HepG2 (cell line): Measurements from ENCODE around the gene SGCB. TPM values are rescaled to one million over a fixed set of nuclear protein-coding genes. Genes with fewer than 3 reads are reported as not detected.

ENCODE experiments used
- ATAC-seq: fragments of 200-7000 bp; cut with Tn5 transposase; 3 replicates; pipeline ENCODE4 v1.9.1; 2020; ENCODE audit warnings: mild to moderate bottlenecking, moderate library complexity
- BruUV-seq: library from RNA; stranded (reverse); fragments of 400-500 nt; replicated peaks from 2 replicates; lab custom pipeline; 2021; lab: Mats Ljungman, UMichigan
- CTCF ChIA-PET: fragments of 300-600 bp; formaldehyde crosslinking; extraction: SDS; loops from one replicate; lab custom pipeline; 2021; ENCODE audit warnings: low total read pairs, inconsistent platforms, low intra/inter-chr PET ratio; lab: Yijun Ruan, JAX
- POLR2A ChIA-PET: fragments of 350-600 bp; sonication (Branson Sonifier 250); formaldehyde crosslinking; loops from one replicate; lab custom pipeline; 2020; ENCODE audit warnings: antibody characterized with exemption, inconsistent platforms; lab: Yijun Ruan, JAX
- DNase-seq: peaks from one replicate; pipeline ENCODE4 v3.0.0-alpha.2; 2015; ENCODE audit warnings: low spot score
- FAIRE-seq: peaks from 3 replicates; lab custom pipeline; 2011; peaks lifted over from hg19 to GRCh38; lab: Jason Lieb, UNC
- H2AFZ ChIP-seq: one replicate; pipeline ENCODE4 v1.6.1; 2011; ENCODE audit warnings: low read length, inconsistent platforms
- H3K27ac ChIP-seq: fragments of 300-600 bp; 3 replicates; pipeline ENCODE4 v1.8.0; 2011; ENCODE audit warnings: mixed run types, mild to moderate bottlenecking, mixed read lengths, low read length, inconsistent platforms; ENCODE audit not compliant: insufficient read depth; ENCODE audit errors: extremely low read length
- H3K27me3 ChIP-seq, 2 experiments: fragments of 200-600 bp in 1 of 2; 2 replicates in 1 of 2; 3 replicates in 1 of 2; pipeline versions ENCODE4 v1.6.0 to v1.8.0; 2011; ENCODE audit warnings: low read length in 2 of 2, mild to moderate bottlenecking in 2 of 2, moderate library complexity in 2 of 2, inconsistent platforms in 1 of 2; ENCODE audit not compliant: insufficient read depth in 2 of 2, control insufficient read depth in 1 of 2
- H3K36me3 ChIP-seq, 2 experiments: fragments of 200-600 bp in 1 of 2; replicated peaks in 1 of 2; 2 replicates in 1 of 2; 3 replicates in 1 of 2; pipeline versions ENCODE4 v1.5.1 to v1.8.0; 2011; ENCODE audit warnings: low read length in 2 of 2, inconsistent platforms in 1 of 2; ENCODE audit not compliant: insufficient read depth in 2 of 2, control insufficient read depth in 1 of 2
- H3K4me1 ChIP-seq: 2 replicates; pipeline ENCODE4 v1.5.1; 2012; ENCODE audit warnings: low read length, inconsistent platforms; ENCODE audit not compliant: insufficient read depth
- H3K4me2 ChIP-seq: 2 replicates; pipeline ENCODE4 v1.6.0; 2011; ENCODE audit warnings: low read depth, low read length, inconsistent platforms
- H3K4me3 ChIP-seq, 3 experiments: fragments of 200-600 bp in 1 of 3; sonication (generic), shearing (Covaris generic) in 1 of 3; replicated peaks in 1 of 3; 2 replicates each; pipeline ENCODE4 v1.5.1; 2011 to 2016; ENCODE audit warnings: low read length in 3 of 3, inconsistent platforms in 2 of 3, low read depth in 2 of 3, mild to moderate bottlenecking in 2 of 3, control low read depth in 1 of 3, mixed read lengths in 1 of 3; ENCODE audit not compliant: insufficient read depth in 1 of 3
- H3K79me2 ChIP-seq: one replicate; pipeline ENCODE4 v1.6.1; 2011; ENCODE audit warnings: low read length, inconsistent platforms; ENCODE audit not compliant: insufficient read depth
- H3K9ac ChIP-seq: 2 replicates; pipeline ENCODE4 v1.6.0; 2011; ENCODE audit warnings: mild to moderate bottlenecking, low read depth, low read length, inconsistent platforms; ENCODE audit not compliant: insufficient read depth
- H3K9me3 ChIP-seq: 2 replicates; pipeline ENCODE4 v1.5.1; 2012; ENCODE audit warnings: mild to moderate bottlenecking, low read length
- H4K20me1 ChIP-seq: 2 replicates; pipeline ENCODE4 v1.6.0; 2011; ENCODE audit warnings: inconsistent platforms, mild to moderate bottlenecking, low read length, moderate library complexity; ENCODE audit not compliant: insufficient read depth
- ELF1 ChIP-seq: sonication (generic); formaldehyde crosslinking; IDR thresholded peaks from 2 replicates; pipeline ENCODE4 v1.4.0; 2020; ENCODE audit warnings: missing genetic modification reagents
- FOXA3 ChIP-seq: IDR thresholded peaks from 2 replicates; pipeline ENCODE4 v1.6.1; 2016; ENCODE audit warnings: missing genetic modification reagents, missing compliant biosample characterization
- HMG20A ChIP-seq: IDR thresholded peaks from 2 replicates; pipeline ENCODE4 v1.6.1; 2016; ENCODE audit warnings: borderline replicate concordance
- MLLT10 ChIP-seq: sonication (generic); formaldehyde crosslinking; IDR thresholded peaks from 2 replicates; pipeline ENCODE4 v1.4.0; 2020; ENCODE audit warnings: missing genetic modification reagents
- MXI1 ChIP-seq: IDR thresholded peaks from 3 replicates; pipeline ENCODE4 v1.6.1; 2012; ENCODE audit warnings: low read depth, low read length, inconsistent platforms, borderline replicate concordance
- NONO ChIP-seq, 2 experiments: fragments of 450-650 bp in 1 of 2; sonication (generic) in 1 of 2; formaldehyde crosslinking in 1 of 2; IDR thresholded peaks in 1 of 2; conservative IDR thresholded peaks in 1 of 2; 2 replicates each; pipeline versions ENCODE4 v1.6.1 to v1.8.0; 2017 to 2022; ENCODE audit warnings: mild to moderate bottlenecking in 1 of 2, missing genetic modification reagents in 1 of 2, moderate library complexity in 1 of 2
- SMARCE1 ChIP-seq: fragments of 450-650 bp; IDR thresholded peaks from 2 replicates; pipeline ENCODE4 v1.6.1; 2017; ENCODE audit warnings: borderline replicate concordance
- ZBTB26 ChIP-seq: IDR thresholded peaks from 2 replicates; pipeline ENCODE4 v1.6.1; 2016; ENCODE audit warnings: missing compliant biosample characterization, missing genetic modification reagents, borderline replicate concordance
- ZNF274 ChIP-seq: sonication (generic); formaldehyde crosslinking; IDR thresholded peaks from 2 replicates; pipeline ENCODE4 v1.5.1; 2020; ENCODE audit warnings: mild to moderate bottlenecking, missing genetic modification reagents
- ZNF280B ChIP-seq: sonication (generic); formaldehyde crosslinking; IDR thresholded peaks from 2 replicates; pipeline ENCODE4 v1.5.0; 2020; ENCODE audit warnings: missing genetic modification reagents, mild to moderate bottlenecking, borderline replicate concordance
- ZNF414 ChIP-seq: sonication (generic); formaldehyde crosslinking; IDR thresholded peaks from 2 replicates; pipeline ENCODE4 v1.5.0; 2020; ENCODE audit warnings: missing genetic modification reagents
- ZNF446 ChIP-seq: sonication (generic); formaldehyde crosslinking; IDR thresholded peaks from 2 replicates; pipeline ENCODE4 v1.5.0; 2020; ENCODE audit warnings: mild to moderate bottlenecking, missing genetic modification reagents
- ZNF615 ChIP-seq: sonication (generic); formaldehyde crosslinking; IDR thresholded peaks from 2 replicates; pipeline ENCODE4 v1.5.0; 2020; ENCODE audit warnings: mild to moderate bottlenecking, missing genetic modification reagents, borderline replicate concordance
- ZNF674 ChIP-seq: sonication (generic); formaldehyde crosslinking; IDR thresholded peaks from 2 replicates; pipeline ENCODE4 v1.5.0; 2020; ENCODE audit warnings: low read depth, mild to moderate bottlenecking, missing genetic modification reagents
- ZNF772 ChIP-seq: sonication (generic); formaldehyde crosslinking; IDR thresholded peaks from 2 replicates; pipeline ENCODE4 v1.5.0; 2020; ENCODE audit warnings: mild to moderate bottlenecking, missing genetic modification reagents
- ZNF816 ChIP-seq: sonication (generic); formaldehyde crosslinking; IDR thresholded peaks from 2 replicates; pipeline ENCODE4 v1.8.0; 2022; ENCODE audit warnings: missing genetic modification reagents, mild to moderate bottlenecking, borderline replicate concordance
- ZNF83 ChIP-seq: sonication (generic); formaldehyde crosslinking; IDR thresholded peaks from 2 replicates; pipeline ENCODE4 v1.4.0; 2020; ENCODE audit warnings: missing genetic modification reagents, mild to moderate bottlenecking, borderline replicate concordance
- WGBS: methylation state at CpG from one replicate; pipeline ENCODE4 v1.1.6; 2017; ENCODE audit warnings: low lambda C conversion rate; 5-methylcytosine and 5-hydroxymethylcytosine counted together
- in situ Hi-C: cut with HindIII; loops from 2 replicates; pipeline ENCODE4 v1.10.0; 2017; ENCODE audit warnings: low pct_unique_long_range_greater_than_20kb; ENCODE audit not compliant: extremely low pct_ligation_motif_present
- intact Hi-C: fragments of 100-400 bp; cut with micrococcal nuclease; formaldehyde crosslinking; loops from one replicate; pipeline ENCODE4 v1.10.0; 2022; ENCODE audit not compliant: unreplicated experiment
- polyA plus RNA-seq, 8 experiments: library from polyadenylated mRNA; depleted of rRNA in 3 of 8; stranded (reverse) in 7 of 8; unstranded in 1 of 8; fragments of >200 nt; fragmentation: Illumina TruSeq in 4 of 8; extraction: Trizol in 4 of 8; gene quantifications; 2 replicates each; pipeline versions ENCODE4 v1.2.1 to v1.2.3, GENCODE V29; 2011 to 2016; ENCODE audit warnings: low read depth in 4 of 8, missing spikeins in 1 of 8, mixed read lengths in 1 of 8; ENCODE audit not compliant: insufficient read depth in 1 of 8
- total RNA-seq, 5 experiments: library from RNA; depleted of rRNA; stranded (reverse); fragments of >200 nt; fragmentation: Illumina TruSeq; extraction: Trizol; gene quantifications; 2 replicates each; pipeline ENCODE4 v1.2.3, GENCODE V29; 2016; ENCODE audit warnings: low read depth in 1 of 5

The SGCB gene
- total and polyA plus RNA-seq, 2 of the 13 experiments (the other 11 are each of a cell fraction or from before 2014, with no cell fraction given): 2.2 to 4.8 TPM

- BruUV-seq: TSS peak; percentile 58
- H3K4me1 ChIP-seq: peaks cover 21% of the 10 kb centered on the region
- POLR2A ChIA-PET: interaction anchor here (1.4 to 1.9 kb wide), 3 partner anchors 14 to 209 kb away, joined by 6 to 13 read pairs (median 11); partner anchors contain the start of genes DCUN1D4 and SGCB
- peak; percentile 32 for FAIRE-seq
- in situ Hi-C loops: no loop called here
- peak overlapping the region; percentile 84 for H3K4me2 ChIP-seq
- H3K9ac ChIP-seq: peak overlapping the region; percentile 73
- no peaks in the 10 kb centered on the region for H3K36me3 ChIP-seq
- no peaks in the 10 kb centered on the region for H3K9me3 ChIP-seq
- H4K20me1 ChIP-seq: no peaks in the 10 kb centered on the region
- intact Hi-C loops: no loop called here
- peak; percentile 74 for DNase-seq
- H3K27me3 ChIP-seq: no peaks in the 10 kb centered on the region; a peak in 1 of 5 replicates
- peak overlapping the region; percentile 64 for H3K27ac ChIP-seq
- CTCF ChIA-PET: no interaction called here
- ATAC-seq: peak; percentile 97
- WGBS: 2% methylated on average over 19 of the region's 46 CpGs
- no peaks in the 10 kb centered on the region for H3K79me2 ChIP-seq
- H2AFZ ChIP-seq: peak overlapping the region; percentile 65
- H3K4me3 ChIP-seq: peak overlapping the region; percentile 70 to 86 (median 81)
- peak; percentile 44; the same call in 1 of the 2 replicates for TF ChIP-seq FOXA3 (CRISPR knock-in tag)
- TF ChIP-seq ZNF674 (CRISPR knock-in tag): no peak
- TF ChIP-seq SMARCE1: no peak
- no peak for TF ChIP-seq ZNF280B
- no peak for TF ChIP-seq ZNF816 (CRISPR knock-in tag)
- no peak for TF ChIP-seq ZNF446 (CRISPR knock-in tag)
- TF ChIP-seq MXI1: peak; percentile 94; the same call in 2 of the 3 replicates
- no peak for TF ChIP-seq ZNF615 (CRISPR knock-in tag)
- TF ChIP-seq ZNF83: peak; percentile 27; the same call in 1 of the 2 replicates
- peak; percentile 41; the same call in 1 of the 2 replicates for TF ChIP-seq ZNF772 (CRISPR knock-in tag)
- TF ChIP-seq ELF1 (CRISPR knock-in tag): no peak; the same call in 1 of the 2 replicates
- no peak for TF ChIP-seq ZBTB26
- TF ChIP-seq HMG20A (CRISPR knock-in tag): no peak
- no peak for TF ChIP-seq ZNF274 (CRISPR knock-in tag)
- no peak for TF ChIP-seq NONO (IDR thresholded peaks at IDR 0.05)
- TF ChIP-seq NONO (CRISPR knock-in tag; conservative IDR thresholded peaks at IDR 0.05): peak; percentile 50; the same call in 1 of the 2 replicates
- TF ChIP-seq MLLT10 (CRISPR knock-in tag): no peak
- no peak for TF ChIP-seq ZNF414
Observed at GRCh38 chr4:52051615-52052474, 13.7 kb upstream of the SGCB start.
